CD14-positive monocyte (primary cell): Measurements from ENCODE around the gene ABCG4. TPM values are rescaled to one million over a fixed set of nuclear protein-coding genes. Genes with fewer than 3 reads are reported as not detected.
"Not testable (repeated sequence)": the region's sequence is repeated elsewhere in the genome, so short reads cannot be mapped to it uniquely, and the experiment has no call there.

Experiments
- DNase-seq, 3 donors: peaks; one replicate each; pipeline ENCODE4 v3.0.0-alpha.2; 2011 to 2022
- H2AFZ ChIP-seq: 2 replicates; pipeline ENCODE4 v1.6.0; 2012; ENCODE audit warnings: mild to moderate bottlenecking, low read depth, low read length, inconsistent platforms; ENCODE audit not compliant: insufficient read depth, poor library complexity, severe bottlenecking
- H3K27ac ChIP-seq, 2 donors: 1 replicate in 1 of 2; 2 replicates in 1 of 2; pipeline ENCODE4 v1.5.1; 2012 to 2013; ENCODE audit warnings: low read length in 2 of 2, control low read depth in 1 of 2, inconsistent platforms in 1 of 2, low read depth in 1 of 2, mild to moderate bottlenecking in 1 of 2
- H3K27me3 ChIP-seq, 2 donors: one replicate each; pipeline versions ENCODE4 v1.6.0 to v1.6.1; 2011 to 2013; ENCODE audit warnings: low read length in 2 of 2; ENCODE audit not compliant: control insufficient read depth in 2 of 2, insufficient read depth in 2 of 2
- H3K36me3 ChIP-seq, 2 donors: replicated peaks in 1 of 2; 1 replicate in 1 of 2; 2 replicates in 1 of 2; pipeline versions ENCODE4 v1.5.1 to v1.6.1; 2012 to 2013; ENCODE audit warnings: low read length in 2 of 2, control low read depth in 1 of 2, inconsistent platforms in 1 of 2, mild to moderate bottlenecking in 1 of 2; ENCODE audit not compliant: insufficient read depth in 2 of 2, control insufficient read depth in 1 of 2
- H3K4me1 ChIP-seq, 2 donors: 1 replicate in 1 of 2; 2 replicates in 1 of 2; pipeline versions ENCODE4 v1.5.1 to v1.6.1; 2012 to 2013; ENCODE audit warnings: low read length in 2 of 2, control low read depth in 1 of 2, inconsistent platforms in 1 of 2, mild to moderate bottlenecking in 1 of 2, moderate library complexity in 1 of 2; ENCODE audit not compliant: insufficient read depth in 2 of 2, control insufficient read depth in 1 of 2
- H3K4me2 ChIP-seq: replicated peaks from 2 replicates; pipeline ENCODE3; 2012; ENCODE audit warnings: low read length, moderate library complexity, mild to moderate bottlenecking; ENCODE audit not compliant: poor library complexity, severe bottlenecking; ENCODE audit errors: extremely low read depth
- H3K4me3 ChIP-seq, 3 experiments: fragments of 200-600 bp in 1 of 3; sonication (generic) in 1 of 3; replicated peaks in 1 of 3; 1 replicate in 2 of 3; 2 replicates in 1 of 3; pipeline ENCODE4 v1.5.1; 2011 to 2013; ENCODE audit warnings: low read length in 3 of 3, mild to moderate bottlenecking in 3 of 3, control low read depth in 2 of 3, low read depth in 2 of 3, inconsistent platforms in 1 of 3, moderate library complexity in 1 of 3
- H3K79me2 ChIP-seq: 2 replicates; pipeline ENCODE4 v1.6.0; 2012; ENCODE audit warnings: mild to moderate bottlenecking, control low read depth, inconsistent platforms, low read length, moderate library complexity; ENCODE audit not compliant: insufficient read depth
- H3K9ac ChIP-seq: 2 replicates; pipeline ENCODE4 v1.6.0; 2017; ENCODE audit warnings: low read length, mild to moderate bottlenecking; ENCODE audit not compliant: insufficient read depth, poor library complexity, severe bottlenecking
- H3K9me3 ChIP-seq, 2 donors: replicated peaks in 1 of 2; 1 replicate in 1 of 2; 2 replicates in 1 of 2; pipeline versions ENCODE4 v1.5.1 to v1.6.1; 2012 to 2013; ENCODE audit warnings: low read length in 2 of 2, control low read depth in 1 of 2; ENCODE audit not compliant: control insufficient read depth in 1 of 2, insufficient read depth in 1 of 2
- H4K20me1 ChIP-seq: 2 replicates; pipeline ENCODE4 v1.6.0; 2012; ENCODE audit warnings: mild to moderate bottlenecking, low read length, control low read depth, moderate library complexity; ENCODE audit not compliant: insufficient read depth
- H3K27ac Mint-ChIP-seq, 7 donors: one replicate each; pipeline ENCODE4 v1.8.0; 2020; ENCODE audit warnings: mild to moderate bottlenecking in 7 of 7, mixed read lengths in 7 of 7, moderate library complexity in 6 of 7, inconsistent platforms in 2 of 7
- H3K27me3 Mint-ChIP-seq, 3 donors: one replicate each; pipeline ENCODE4 v1.8.0; 2021 to 2022; ENCODE audit warnings: low read depth in 3 of 3, mild to moderate bottlenecking in 3 of 3, mixed read lengths in 3 of 3, moderate library complexity in 3 of 3, inconsistent platforms in 1 of 3
- H3K36me3 Mint-ChIP-seq, 2 donors: one replicate each; pipeline ENCODE4 v1.8.0; 2020; ENCODE audit warnings: mixed read lengths in 2 of 2, inconsistent platforms in 1 of 2, mild to moderate bottlenecking in 1 of 2
- H3K4me1 Mint-ChIP-seq: one replicate; pipeline ENCODE4 v1.8.0; 2020; ENCODE audit warnings: mild to moderate bottlenecking, mixed read lengths
- H3K4me3 Mint-ChIP-seq, 2 donors: one replicate each; pipeline ENCODE4 v1.8.0; 2020; ENCODE audit warnings: mild to moderate bottlenecking in 2 of 2, mixed read lengths in 2 of 2, moderate library complexity in 1 of 2
- H3K9me3 Mint-ChIP-seq, 7 donors: one replicate each; pipeline ENCODE4 v1.8.0; 2020 to 2022; ENCODE audit warnings: mixed read lengths in 7 of 7, mild to moderate bottlenecking in 6 of 7, moderate library complexity in 6 of 7, inconsistent platforms in 2 of 7
- WGBS: methylation state at CpG from one replicate; pipeline ENCODE4 v1.1.5; 2013; ENCODE audit warnings: missing lambda C conversion rate; ENCODE audit not compliant: insufficient coverage; 5-methylcytosine and 5-hydroxymethylcytosine counted together
- intact Hi-C, 2 donors: fragments of 100-400 bp; cut with micrococcal nuclease; formaldehyde crosslinking; loops; one replicate each; pipeline versions ENCODE4 v1.15.0 to v1.15.1; 2023
- polyA plus RNA-seq, 3 donors: library from polyadenylated mRNA; depleted of rRNA in 1 of 3; unstranded in 2 of 3; stranded (reverse) in 1 of 3; fragments of 300-500 nt in 2 of 3; fragments of >200 nt in 1 of 3; fragmentation: Illumina TruSeq in 2 of 3; gene quantifications; 1 replicate in 2 of 3; 2 replicates in 1 of 3; pipeline ENCODE4 v1.2.3, GENCODE V29; 2012 to 2021
- TF ChIP-seq, protein P1 (sequence below): fragments of 200-600 bp; IDR thresholded peaks from one replicate; pipeline ENCODE4 v1.8.0; 2022; ENCODE audit warnings: antibody characterized with exemption, mild to moderate bottlenecking

The ABCG4 gene
- polyA plus RNA-seq, 3 donors: 0.04 TPM; not detected in 2

DNA sequence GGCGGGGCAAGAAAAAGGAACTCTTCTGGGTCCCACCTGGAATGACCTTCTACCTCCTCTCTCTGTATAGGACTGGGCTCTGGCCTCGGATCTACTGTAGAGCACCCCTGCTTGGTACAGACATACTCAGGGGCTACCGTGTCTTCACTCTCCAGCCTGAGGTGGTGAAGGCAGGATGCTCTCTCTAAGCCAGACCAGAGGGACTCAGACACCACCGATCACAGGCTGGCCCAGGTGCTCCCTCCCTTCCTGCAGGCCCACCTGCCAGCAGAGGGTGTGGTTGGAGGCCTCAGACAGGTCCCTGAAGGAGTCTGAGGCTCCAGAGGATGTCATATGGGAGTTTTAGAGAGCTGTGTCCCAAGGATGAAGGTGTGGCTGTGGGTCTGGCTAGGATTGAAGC lies 40.5 kb downstream of the ABCG4 start:
- Mint-ChIP-seq H3K9me3 (peaks cover 0 to 3% (median 0%) of the 10 kb centered on the region in 7 donors), H3K4me1 (peaks cover 37% of the 10 kb centered on the region), H3K27ac (peak overlapping the region in 1 of 7 donors; percentile 68), H3K27me3 (peaks cover 4 to 7% (median 6%) of the 10 kb centered on the region in 3 donors), H3K4me3 (no peak overlapping the region), H3K36me3 (peaks cover 2 to 4% of the 10 kb centered on the region in 2 donors)
- Histone ChIP-seq H3K9me3 (no peaks in the 10 kb centered on the region), H3K36me3 (no peaks in the 10 kb centered on the region), H3K4me3 (no peak overlapping the region), H2AFZ (no peak overlapping the region), H3K4me2 (no peak overlapping the region), H3K27me3 (no peaks in the 10 kb centered on the region), H3K79me2 (no peaks in the 10 kb centered on the region), H4K20me1 (no peaks in the 10 kb centered on the region), H3K27ac (no peak overlapping the region), H3K9ac (no peak overlapping the region), H3K4me1 (peaks cover 25 to 31% of the 10 kb centered on the region in 2 donors)
- intact Hi-C loops: no loop called here
- WGBS: 93% methylated on average over 3 of the region's 4 CpGs
- DNase-seq: no peak
- TF ChIP-seq, protein P1, sequence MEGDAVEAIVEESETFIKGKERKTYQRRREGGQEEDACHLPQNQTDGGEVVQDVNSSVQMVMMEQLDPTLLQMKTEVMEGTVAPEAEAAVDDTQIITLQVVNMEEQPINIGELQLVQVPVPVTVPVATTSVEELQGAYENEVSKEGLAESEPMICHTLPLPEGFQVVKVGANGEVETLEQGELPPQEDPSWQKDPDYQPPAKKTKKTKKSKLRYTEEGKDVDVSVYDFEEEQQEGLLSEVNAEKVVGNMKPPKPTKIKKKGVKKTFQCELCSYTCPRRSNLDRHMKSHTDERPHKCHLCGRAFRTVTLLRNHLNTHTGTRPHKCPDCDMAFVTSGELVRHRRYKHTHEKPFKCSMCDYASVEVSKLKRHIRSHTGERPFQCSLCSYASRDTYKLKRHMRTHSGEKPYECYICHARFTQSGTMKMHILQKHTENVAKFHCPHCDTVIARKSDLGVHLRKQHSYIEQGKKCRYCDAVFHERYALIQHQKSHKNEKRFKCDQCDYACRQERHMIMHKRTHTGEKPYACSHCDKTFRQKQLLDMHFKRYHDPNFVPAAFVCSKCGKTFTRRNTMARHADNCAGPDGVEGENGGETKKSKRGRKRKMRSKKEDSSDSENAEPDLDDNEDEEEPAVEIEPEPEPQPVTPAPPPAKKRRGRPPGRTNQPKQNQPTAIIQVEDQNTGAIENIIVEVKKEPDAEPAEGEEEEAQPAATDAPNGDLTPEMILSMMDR: no peak

DNA sequence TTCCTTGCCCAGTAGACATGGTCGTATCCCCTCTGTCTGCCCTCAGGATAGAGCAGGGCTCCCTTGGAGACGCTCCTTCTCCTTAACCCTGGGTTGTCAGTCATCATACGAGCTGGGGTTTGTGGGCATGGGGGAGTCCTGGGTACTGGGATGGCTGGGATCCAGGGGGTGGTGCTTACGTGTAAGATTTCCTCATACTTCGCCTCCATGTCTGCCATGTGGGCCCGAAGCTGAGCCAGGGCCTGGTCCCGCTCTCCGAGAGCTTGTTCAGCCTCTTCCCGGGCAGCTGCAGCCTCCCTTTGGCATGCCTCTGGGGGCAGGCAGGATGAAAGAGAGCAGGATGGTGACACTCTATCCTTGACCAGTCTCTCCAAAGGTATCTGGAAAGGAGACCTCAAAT lies 41.7 kb downstream of the ABCG4 start:
- intact Hi-C loops: loop anchor here (10.0 kb wide), 2 partner anchors 46 to 96 kb away; partner anchors contain the start of gene ABCG4 (in 2 of the 2)
- TF ChIP-seq, protein P1: no peak

DNA sequence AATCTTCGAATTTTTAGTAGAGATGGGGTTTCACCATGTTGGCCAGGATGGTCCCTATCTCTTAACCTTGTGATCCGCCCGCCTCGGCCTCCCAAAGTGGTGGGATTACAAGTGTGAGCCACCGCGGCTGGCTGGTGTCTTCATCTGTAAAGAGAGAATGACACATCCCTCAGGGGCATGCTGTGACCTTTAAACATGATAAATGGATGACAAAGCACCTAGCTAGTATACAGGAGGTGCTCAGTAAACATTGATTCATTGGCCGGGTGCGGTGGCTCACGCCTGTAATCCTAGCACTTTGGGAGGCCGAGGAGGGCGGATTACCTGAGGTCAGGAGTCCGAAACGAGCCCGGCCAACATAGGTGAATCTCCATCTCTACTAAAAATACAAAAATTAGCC lies 42.4 kb downstream of the ABCG4 start:
- H3K27me3 ChIP-seq, H3K79me2 ChIP-seq, H2AFZ ChIP-seq, H3K36me3 ChIP-seq, DNase-seq, H3K9me3 ChIP-seq, H3K36me3 Mint-ChIP-seq, H3K4me3 ChIP-seq, H4K20me1 ChIP-seq, H3K4me2 ChIP-seq, H3K9ac ChIP-seq, H3K4me3 Mint-ChIP-seq, H3K9me3 Mint-ChIP-seq: not testable (repeated sequence)
- Histone ChIP-seq H3K4me1 (peaks cover 39 to 49% of the 10 kb centered on the region in 2 donors), H3K27ac (peak overlapping the region; percentile 83 to 90)
- peak overlapping the region in 5 of 7 donors; percentile 63 to 96 (median 95) for H3K27ac Mint-ChIP-seq
- H3K27me3 Mint-ChIP-seq: peaks cover 4 to 14% (median 8%) of the 10 kb centered on the region in 3 donors
- intact Hi-C loops: loop anchor here (10.0 kb wide), 2 partner anchors 46 to 96 kb away; partner anchors contain the start of gene ABCG4 (in 2 of the 2)
- no CpG with 5 or more reads among the region's 14 CpGs for WGBS
- H3K4me1 Mint-ChIP-seq: peaks cover 55% of the 10 kb centered on the region

More for the DNA sequence above, 41.7 kb downstream of the ABCG4 start:
- H3K9ac ChIP-seq: no peak overlapping the region
- H3K79me2 ChIP-seq: no peaks in the 10 kb centered on the region
- Mint-ChIP-seq H3K36me3 (peaks cover 1 to 3% of the 10 kb centered on the region in 2 donors), H3K9me3 (peaks cover 0 to 3% (median 0%) of the 10 kb centered on the region in 7 donors), H3K4me1 (peaks cover 48% of the 10 kb centered on the region), H3K27ac (no peak overlapping the region), H3K4me3 (no peak overlapping the region), H3K27me3 (peaks cover 4 to 14% (median 8%) of the 10 kb centered on the region in 3 donors)
- 85% methylated on average over 5 of the region's 9 CpGs for WGBS
- H2AFZ ChIP-seq: peak overlapping the region; percentile 8
- H3K4me1 ChIP-seq: peaks cover 34 to 42% of the 10 kb centered on the region in 2 donors
- H3K36me3 ChIP-seq: no peaks in the 10 kb centered on the region
- no peaks in the 10 kb centered on the region for H4K20me1 ChIP-seq
- no peaks in the 10 kb centered on the region for H3K27me3 ChIP-seq
- no peaks in the 10 kb centered on the region for H3K9me3 ChIP-seq
- no peak for DNase-seq
- H3K4me3 ChIP-seq: no peak overlapping the region
- no peak overlapping the region for H3K27ac ChIP-seq
- no peak overlapping the region for H3K4me2 ChIP-seq
